Stimulated activated CD8-positive, alpha-beta memory T cell treated with anti-CD3 and anti-CD28 coated beads, Interleukin-12 subunit alpha, Interleukin-12 subunit beta, amount 100 ng/mL, for 1 hour (primary cell): ENCODE measurements around the gene SULT2A1.
"Not testable (repeated sequence)": the region's sequence is repeated elsewhere in the genome, so short reads cannot be mapped to it uniquely, and the experiment has no call there.

ENCODE experiments used
- DNase-seq: peaks from one replicate; pipeline ENCODE4 v3.0.0-alpha.2; 2020; ENCODE audit warnings: low read depth

Gene SULT2A1

GRCh38 chr19:47886010-47886559 is at the start of gene SULT2A1:
SULT2A1 (minus strand) TSS chr19:47886315; CDS start chr19:47886257, 58 bp downstream.
- DNase-seq, result no peak

DNA sequence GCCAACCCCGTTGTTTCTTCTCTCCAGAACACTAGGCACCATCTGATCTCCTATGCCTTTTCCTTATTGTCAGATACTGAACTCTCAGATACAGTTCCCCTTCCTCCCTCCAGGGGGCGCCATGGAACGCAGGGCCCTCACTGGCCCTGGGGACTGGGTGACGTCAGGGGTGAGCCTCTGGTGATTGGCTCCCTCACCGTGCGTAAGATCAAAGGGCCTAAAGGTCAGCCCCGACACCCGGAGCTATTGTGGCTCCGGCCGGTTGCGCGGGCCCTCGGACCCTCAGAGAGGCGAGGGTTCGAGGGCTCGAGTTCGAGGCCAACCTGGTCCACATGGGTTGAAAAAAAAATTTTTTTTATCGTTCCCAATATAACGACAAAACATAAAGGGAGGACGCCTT is 42.5 kb upstream of the SULT2A1 start:
- DNase-seq, result not testable (repeated sequence)

DNA sequence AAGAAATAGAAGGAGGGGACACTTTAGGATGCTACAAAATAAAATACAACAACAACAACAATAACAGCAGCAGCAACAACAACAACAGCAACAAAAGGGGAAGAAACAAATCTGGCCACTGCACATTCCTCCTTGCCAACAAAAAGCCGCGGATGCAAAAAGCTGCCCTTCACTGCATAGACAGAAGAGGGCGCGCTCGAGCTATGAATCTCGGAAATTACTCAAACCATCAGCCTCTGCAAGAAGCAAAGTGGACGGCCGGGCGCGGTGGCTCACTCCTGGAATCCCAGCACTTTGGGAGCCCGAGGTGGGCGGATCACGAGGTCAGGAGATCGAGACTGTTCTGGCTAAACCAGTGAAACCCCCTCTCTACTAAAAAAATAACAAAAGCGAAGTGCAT is 34.0 kb upstream of the SULT2A1 start:
- DNase-seq, result not testable (repeated sequence)

GRCh38 chr19:47910191-47910590 is 24.1 kb upstream of the SULT2A1 start:
- DNase-seq, result not testable (repeated sequence)

GRCh38 chr19:47909350-47909749 is 23.2 kb upstream of the SULT2A1 start:
- peak; percentile 50 for DNase-seq

- no peak for DNase-seq
Measured at GRCh38 chr19:47901370-47901769, 15.3 kb upstream of the SULT2A1 start.

- no peak for DNase-seq
Measured at GRCh38 chr19:47899335-47899734, 13.2 kb upstream of the SULT2A1 start.

- no peak for DNase-seq
Measured at GRCh38 chr19:47897861-47898260, 11.7 kb upstream of the SULT2A1 start.

DNA sequence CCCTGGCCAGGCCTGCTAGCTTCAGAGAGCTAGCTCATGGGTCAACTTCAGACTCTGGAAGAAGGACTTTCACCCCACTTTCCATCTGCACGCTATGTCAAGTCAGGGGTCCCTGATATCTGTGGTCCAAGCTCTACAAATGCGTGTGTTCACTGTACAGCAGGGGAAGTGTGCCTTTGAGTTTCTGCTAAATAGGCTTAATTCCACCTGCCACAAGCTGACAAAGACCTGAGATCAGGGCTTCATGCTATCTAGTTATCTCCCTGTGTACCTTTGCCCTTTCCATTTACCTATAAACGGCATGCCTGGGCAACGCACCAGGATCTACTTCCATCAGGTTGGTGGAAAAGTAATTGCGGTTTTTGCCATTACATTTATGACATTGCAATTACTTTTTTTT is 10.7 kb upstream of the SULT2A1 start:
- DNase-seq, result no peak

DNA sequence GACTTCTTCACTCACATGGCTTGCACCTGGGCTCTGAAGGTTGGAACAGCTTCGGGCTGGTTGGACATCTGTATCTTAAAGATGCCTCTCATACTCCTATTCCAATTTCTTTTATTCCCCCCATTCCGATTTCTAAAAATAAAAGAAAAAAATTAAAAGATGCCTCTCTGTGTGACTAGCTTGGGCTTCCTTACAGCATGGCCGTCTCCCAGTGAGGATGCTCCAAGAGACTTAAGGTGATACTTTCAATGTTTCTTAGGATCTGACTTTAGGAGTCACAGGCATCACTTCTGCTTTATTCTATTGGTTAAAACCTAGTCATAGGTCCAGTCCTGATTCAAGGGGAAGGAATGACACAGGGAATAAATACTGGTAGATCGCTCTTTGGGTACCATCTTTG is 9.9 kb upstream of the SULT2A1 start:
- DNase-seq, result no peak

DNA sequence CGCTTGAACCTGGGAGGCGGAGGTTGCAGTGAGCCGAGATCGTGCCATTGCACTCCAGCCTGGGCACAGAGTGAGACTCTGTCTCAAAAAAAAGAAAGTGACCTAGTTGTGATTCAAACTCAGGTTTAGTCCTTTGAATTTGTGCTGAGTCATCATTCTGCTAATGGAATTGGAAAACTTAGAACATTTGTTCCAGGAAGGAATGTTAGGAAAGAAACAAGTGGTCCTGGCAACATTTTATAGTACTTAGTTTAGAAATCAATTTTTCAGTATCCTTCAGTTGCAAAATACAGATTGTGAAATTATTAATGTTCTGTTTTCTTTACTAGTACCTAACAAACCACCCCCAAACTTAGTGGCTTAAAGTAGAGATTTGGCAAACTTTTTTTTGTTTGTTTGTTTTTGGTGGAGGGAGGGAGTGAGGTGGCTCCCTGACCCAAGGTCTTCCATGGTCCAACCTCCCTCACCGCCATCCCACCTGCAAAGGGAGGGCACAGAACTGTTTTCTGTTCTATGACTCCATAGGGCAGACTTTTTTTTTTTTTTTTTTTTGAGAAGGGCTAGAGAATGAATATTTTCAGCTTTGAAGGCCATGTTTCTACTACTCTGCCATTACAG is 9.2 kb upstream of the SULT2A1 start:
- DNase-seq, result no peak

GRCh38 chr19:47891923-47892666 is 6.0 kb upstream of the SULT2A1 start:
- no peak for DNase-seq

- DNase-seq, result no peak
Measured at GRCh38 chr19:47891622-47891922, 5.5 kb upstream of the SULT2A1 start.

- no peak for DNase-seq
Measured at GRCh38 chr19:47890865-47891621, 4.9 kb upstream of the SULT2A1 start.

- no peak for DNase-seq
Measured at GRCh38 chr19:47885067-47885463, 1.1 kb downstream of the SULT2A1 start.

DNA sequence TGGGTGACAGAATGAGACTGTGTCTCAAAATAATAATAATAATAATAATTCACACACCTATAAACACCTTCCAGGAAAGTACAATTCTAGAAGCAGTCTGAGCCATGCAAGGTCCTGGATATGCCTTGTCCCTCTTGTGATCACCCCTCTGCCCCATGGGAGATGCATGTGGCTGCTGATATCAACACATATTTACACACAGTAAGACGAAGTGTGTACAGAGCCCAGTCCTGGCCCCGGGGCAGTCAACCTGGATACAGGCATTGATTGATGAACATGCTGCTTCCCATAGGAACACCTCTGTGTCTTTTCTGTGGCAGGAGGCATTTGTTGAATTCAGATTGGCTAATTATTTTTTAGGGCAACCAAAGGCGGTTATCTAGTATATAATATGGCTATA is 3.2 kb downstream of the SULT2A1 start:
- no peak for DNase-seq

DNA sequence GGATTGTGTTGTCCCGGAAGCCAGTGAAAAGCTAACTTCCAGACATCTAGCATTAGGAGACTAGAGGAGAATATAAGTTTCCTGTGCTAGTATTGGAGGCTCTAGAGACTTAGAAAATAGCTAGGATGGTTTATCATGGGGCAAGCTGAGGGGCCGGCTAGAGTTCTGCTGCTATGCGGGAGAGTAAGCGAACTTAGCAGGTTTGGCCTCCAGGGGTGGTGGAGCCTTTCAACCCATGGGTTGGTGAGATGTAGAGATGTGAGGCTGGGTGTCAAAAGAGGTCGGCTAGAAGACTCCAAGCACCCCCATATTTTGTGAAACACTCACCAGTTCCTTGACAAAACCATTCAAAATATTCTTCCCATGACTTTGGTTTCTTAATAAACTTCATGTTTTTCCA is 4.4 kb downstream of the SULT2A1 start:
- no peak for DNase-seq

GRCh38 chr19:47879385-47879784 is 6.7 kb downstream of the SULT2A1 start:
- not testable (repeated sequence) for DNase-seq

GRCh38 chr19:47878906-47879305 is 7.2 kb downstream of the SULT2A1 start:
- DNase-seq, result no peak

DNA sequence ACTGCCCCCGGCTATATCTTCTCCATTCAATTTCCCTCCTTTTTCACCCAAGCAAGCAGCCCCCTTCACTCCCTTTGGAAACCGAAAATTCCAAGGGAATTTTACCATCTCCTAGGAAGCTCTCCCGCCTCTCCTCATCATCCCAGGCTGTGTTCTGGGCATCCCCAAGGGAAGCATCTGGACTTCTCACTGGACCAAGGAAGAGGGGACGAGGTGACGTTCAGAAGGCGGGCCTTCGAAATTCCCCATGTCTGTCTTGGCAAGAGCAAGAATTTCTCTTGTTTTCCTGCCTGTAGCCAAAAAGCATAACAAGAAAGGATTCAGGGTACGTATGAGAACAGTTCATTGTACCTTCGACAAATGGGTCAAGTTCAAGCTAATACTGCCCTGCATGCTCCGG is 20.9 kb downstream of the SULT2A1 start:
- no peak for DNase-seq

- peak; percentile 74 for DNase-seq
Measured at GRCh38 chr19:47863514-47863936, 22.6 kb downstream of the SULT2A1 start.

GRCh38 chr19:47861630-47862029 is 24.5 kb downstream of the SULT2A1 start:
- DNase-seq, result no peak
